ENCODE data around the gene NKD1. TPM values are rescaled to one million over a fixed set of nuclear protein-coding genes. Genes with fewer than 3 reads are reported as not detected.

The NKD1 gene
- total RNA-seq, 1 donor from 2014 or later = 43.2 TPM

DNA sequence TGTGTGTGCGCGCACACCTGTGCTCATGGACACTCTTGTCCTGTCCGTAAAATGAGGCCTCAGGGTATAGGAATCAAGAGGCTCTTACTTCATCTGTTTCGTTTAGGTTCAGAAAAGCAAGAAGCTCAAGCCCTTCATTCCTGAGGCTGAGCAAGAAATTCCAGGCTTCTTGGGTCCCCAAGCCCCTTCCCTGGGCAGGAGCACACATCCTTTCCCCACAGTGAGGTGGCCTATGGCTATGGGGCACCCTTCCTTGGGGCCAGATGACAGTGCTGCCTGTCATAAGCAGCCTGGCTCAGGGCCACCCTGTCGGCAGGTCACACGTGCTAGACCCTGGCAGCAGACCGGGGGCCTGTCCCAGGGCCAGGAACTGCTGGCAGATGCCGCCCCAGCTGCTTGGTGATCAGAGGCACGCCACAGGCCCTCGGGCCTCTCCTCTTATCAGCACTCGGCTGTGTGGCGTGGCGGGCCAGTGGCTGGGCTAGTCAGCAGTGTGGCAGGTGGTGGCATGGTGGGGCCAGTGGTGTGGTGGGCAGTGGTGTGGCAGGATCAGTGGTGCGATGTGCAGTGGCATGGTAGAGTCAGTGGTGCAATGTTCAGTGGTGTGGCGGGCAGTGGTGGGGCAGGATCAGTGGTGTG, 50.2 kb downstream of the NKD1 start:
- DNase-seq (ENCODE audit: extremely low spot score, unreplicated experiment) = no peak
- TF ChIP-seq, protein P1, sequence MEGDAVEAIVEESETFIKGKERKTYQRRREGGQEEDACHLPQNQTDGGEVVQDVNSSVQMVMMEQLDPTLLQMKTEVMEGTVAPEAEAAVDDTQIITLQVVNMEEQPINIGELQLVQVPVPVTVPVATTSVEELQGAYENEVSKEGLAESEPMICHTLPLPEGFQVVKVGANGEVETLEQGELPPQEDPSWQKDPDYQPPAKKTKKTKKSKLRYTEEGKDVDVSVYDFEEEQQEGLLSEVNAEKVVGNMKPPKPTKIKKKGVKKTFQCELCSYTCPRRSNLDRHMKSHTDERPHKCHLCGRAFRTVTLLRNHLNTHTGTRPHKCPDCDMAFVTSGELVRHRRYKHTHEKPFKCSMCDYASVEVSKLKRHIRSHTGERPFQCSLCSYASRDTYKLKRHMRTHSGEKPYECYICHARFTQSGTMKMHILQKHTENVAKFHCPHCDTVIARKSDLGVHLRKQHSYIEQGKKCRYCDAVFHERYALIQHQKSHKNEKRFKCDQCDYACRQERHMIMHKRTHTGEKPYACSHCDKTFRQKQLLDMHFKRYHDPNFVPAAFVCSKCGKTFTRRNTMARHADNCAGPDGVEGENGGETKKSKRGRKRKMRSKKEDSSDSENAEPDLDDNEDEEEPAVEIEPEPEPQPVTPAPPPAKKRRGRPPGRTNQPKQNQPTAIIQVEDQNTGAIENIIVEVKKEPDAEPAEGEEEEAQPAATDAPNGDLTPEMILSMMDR (conservative IDR thresholded peaks at IDR 0.05) = no peak
- Mint-ChIP-seq H3K9me3 (no peaks in the 10 kb centered on the region), H3K27me3 (no peaks in the 10 kb centered on the region), H3K4me3 (no peak overlapping the region), H3K4me1 (ENCODE audit: unreplicated experiment) (peaks cover 33% of the 10 kb centered on the region), H3K27ac (no peak overlapping the region), H3K36me3 (peaks cover 8% of the 10 kb centered on the region)

DNA sequence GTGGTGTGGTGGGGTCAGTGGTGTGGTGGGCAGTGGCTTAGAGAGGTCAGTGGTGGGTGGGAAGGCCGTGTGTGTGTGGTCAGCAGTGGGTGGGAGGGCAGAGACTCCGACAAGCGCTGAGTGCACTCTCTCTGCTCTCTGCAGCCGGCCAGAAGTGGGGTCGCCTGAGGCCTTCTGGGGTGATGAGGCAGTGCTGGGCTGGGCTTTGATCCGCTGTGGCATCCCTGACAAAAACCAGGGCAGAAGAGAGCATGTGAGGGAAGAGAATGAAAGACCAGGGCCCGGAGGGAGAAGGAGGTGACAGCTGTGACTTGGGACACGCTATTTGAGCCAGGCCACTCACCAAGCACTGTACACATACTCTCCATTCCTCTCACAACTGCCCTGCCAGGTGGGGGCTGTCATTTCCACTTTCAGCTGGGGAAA, 50.8 kb downstream of the NKD1 start:
- H3K9me3 Mint-ChIP-seq = no peaks in the 10 kb centered on the region
- no peaks in the 10 kb centered on the region for H3K27me3 Mint-ChIP-seq
- H3K4me1 Mint-ChIP-seq (ENCODE audit: unreplicated experiment) = peaks cover 39% of the 10 kb centered on the region
- TF ChIP-seq, protein P1 (conservative IDR thresholded peaks at IDR 0.05) = no peak
- H3K4me3 Mint-ChIP-seq = no peak overlapping the region
- H3K36me3 Mint-ChIP-seq = peaks cover 8% of the 10 kb centered on the region
- H3K27ac Mint-ChIP-seq = no peak overlapping the region
- no peak for DNase-seq (ENCODE audit: extremely low spot score, unreplicated experiment)

DNA sequence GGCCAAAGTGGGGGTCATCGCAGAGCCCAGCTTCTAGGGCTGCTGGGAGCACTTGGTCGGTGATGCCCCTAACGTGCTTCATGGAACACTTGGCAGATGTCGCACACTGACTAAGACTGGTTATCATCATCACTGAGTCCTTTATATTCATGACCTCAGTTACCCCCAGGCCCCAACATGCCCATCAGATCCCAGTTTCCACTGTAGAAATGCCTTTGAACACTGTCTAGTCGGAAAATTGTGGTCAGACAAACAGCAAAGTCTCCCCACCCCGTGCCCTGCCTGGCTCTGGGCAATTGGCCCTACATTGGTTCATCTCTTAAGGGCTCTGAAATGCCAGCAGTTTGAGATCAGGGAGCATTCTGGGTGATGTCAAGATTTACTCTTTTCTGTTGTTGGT, 51.3 kb downstream of the NKD1 start:
- Mint-ChIP-seq H3K4me3 (no peak overlapping the region), H3K27me3 (no peaks in the 10 kb centered on the region), H3K36me3 (peaks cover 8% of the 10 kb centered on the region), H3K4me1 (ENCODE audit: unreplicated experiment) (peaks cover 39% of the 10 kb centered on the region), H3K9me3 (no peaks in the 10 kb centered on the region), H3K27ac (no peak overlapping the region)
- TF ChIP-seq, protein P1 (conservative IDR thresholded peaks at IDR 0.05) = no peak
- no peak for DNase-seq (ENCODE audit: extremely low spot score, unreplicated experiment)

DNA sequence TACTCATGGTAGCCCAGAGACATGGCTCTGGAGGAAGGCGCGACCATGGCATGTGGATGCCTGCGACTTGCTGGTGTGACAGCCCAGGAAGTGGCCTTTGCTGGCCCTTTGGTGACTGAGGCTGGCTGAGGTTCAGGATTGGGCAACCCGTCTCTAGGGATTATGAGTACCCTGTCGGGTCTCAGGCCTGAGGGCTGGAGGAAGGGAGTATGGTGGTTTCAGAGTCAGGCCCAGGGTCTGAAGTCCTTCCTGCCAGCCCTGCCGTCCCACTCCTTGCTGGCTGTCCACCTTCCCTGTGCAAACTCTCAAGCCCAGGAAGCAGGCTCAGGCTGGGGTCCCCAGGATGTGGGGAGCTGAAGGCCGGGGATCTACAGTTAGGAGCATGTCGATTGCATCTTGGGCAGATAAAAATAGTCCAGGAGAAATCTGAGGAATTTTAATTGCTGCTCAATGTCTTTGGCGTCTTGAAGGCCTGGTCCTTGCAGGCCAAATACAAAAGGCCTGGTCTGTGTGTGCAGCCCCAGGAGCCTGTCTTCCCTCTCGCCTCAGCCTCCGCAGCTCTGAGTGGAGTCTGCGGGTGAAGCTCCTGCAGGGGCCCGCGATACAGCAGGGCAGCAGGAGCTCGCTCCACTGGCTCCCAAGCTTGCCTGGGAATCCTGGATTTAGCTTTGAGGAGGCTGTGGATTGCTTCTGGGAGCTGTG, 52.5 kb downstream of the NKD1 start:
- Mint-ChIP-seq H3K27ac (no peak overlapping the region), H3K27me3 (no peaks in the 10 kb centered on the region), H3K36me3 (peaks cover 8% of the 10 kb centered on the region), H3K9me3 (no peaks in the 10 kb centered on the region), H3K4me3 (no peak overlapping the region), H3K4me1 (ENCODE audit: unreplicated experiment) (peaks cover 43% of the 10 kb centered on the region)
- TF ChIP-seq, protein P1 (conservative IDR thresholded peaks at IDR 0.05) = no peak
- DNase-seq (ENCODE audit: extremely low spot score, unreplicated experiment) = no peak

DNA sequence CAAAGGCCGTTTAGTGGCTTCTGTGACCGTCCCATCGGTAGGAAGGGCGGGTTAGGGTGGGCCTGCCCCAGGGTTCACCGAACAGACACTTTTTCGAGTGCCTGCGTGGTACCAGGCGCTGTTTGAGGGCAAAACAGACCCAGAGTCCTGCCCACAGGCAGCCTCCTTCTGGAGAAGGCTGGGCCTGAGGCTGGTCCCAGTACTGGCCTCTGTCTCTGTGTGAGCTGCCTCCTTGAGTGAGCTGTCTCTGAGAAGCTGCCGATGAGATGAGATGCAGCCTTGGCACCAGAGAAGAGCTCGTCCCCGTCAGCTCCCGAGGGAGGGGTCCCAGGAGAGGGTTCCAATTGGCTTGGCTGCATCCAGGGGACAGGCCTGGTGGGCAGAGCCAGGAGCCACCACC, 53.1 kb downstream of the NKD1 start:
- H3K27me3 Mint-ChIP-seq = no peaks in the 10 kb centered on the region
- no peak overlapping the region for H3K4me3 Mint-ChIP-seq
- DNase-seq (ENCODE audit: extremely low spot score, unreplicated experiment) = no peak
- H3K36me3 Mint-ChIP-seq = peaks cover 7% of the 10 kb centered on the region
- H3K9me3 Mint-ChIP-seq = no peaks in the 10 kb centered on the region
- peaks cover 43% of the 10 kb centered on the region for H3K4me1 Mint-ChIP-seq (ENCODE audit: unreplicated experiment)
- TF ChIP-seq, protein P1 (conservative IDR thresholded peaks at IDR 0.05) = no peak
- H3K27ac Mint-ChIP-seq = no peak overlapping the region

Measured in type B pancreatic cell (in vitro differentiated cells).